ENCODE results near the gene GRIPAP1. TPM values are rescaled to one million over a fixed set of nuclear protein-coding genes. Genes with fewer than 3 reads are reported as not detected.
"Not testable (repeated sequence)": the region's sequence is repeated elsewhere in the genome, so short reads cannot be mapped to it uniquely, and the experiment has no call there.

GRIPAP1 gene
- total RNA-seq, 4 donors from 2014 or later: 26.8 to 67.7 (median 35.2) TPM

- Histone ChIP-seq H3K36me3 (peaks cover 40% of the 10 kb centered on the region), H3K4me1 (no peaks in the 10 kb centered on the region), H3K27me3 (no peaks in the 10 kb centered on the region), H3K9me3 (no peaks in the 10 kb centered on the region), H3K4me3 (no peak overlapping the region), H3K27ac (no peak overlapping the region)
- DNase-seq (ENCODE audit: low spot score in 2 of 2): no peak
- no peak for TF ChIP-seq EP300 (IDR thresholded peaks at IDR 0.05)
- no peak for TF ChIP-seq CTCF (IDR thresholded peaks at IDR 0.05)
- no peak for TF ChIP-seq POLR2A (IDR thresholded peaks at IDR 0.05)
- TF ChIP-seq POLR2AphosphoS5 (IDR thresholded peaks at IDR 0.05): no peak
- 90% methylated on average over 4 of the region's 4 CpGs for WGBS
Measured at GRCh38 chrX:48989483-48989882, 12.6 kb downstream of the GRIPAP1 start.

GRCh38 chrX:48983896-48984295 lies 18.2 kb downstream of the GRIPAP1 start:
- H3K9me3 ChIP-seq: no peaks in the 10 kb centered on the region
- H3K4me3 ChIP-seq: no peak overlapping the region
- H3K36me3 ChIP-seq: peaks cover 42% of the 10 kb centered on the region
- H3K27me3 ChIP-seq: no peaks in the 10 kb centered on the region
- no peaks in the 10 kb centered on the region for H3K4me1 ChIP-seq
- 75% methylated on average over 3 of the region's 3 CpGs for WGBS
- TF ChIP-seq EP300 (IDR thresholded peaks at IDR 0.05) (no peak), CTCF (IDR thresholded peaks at IDR 0.05) (no peak), POLR2AphosphoS5 (IDR thresholded peaks at IDR 0.05) (no peak), POLR2A (IDR thresholded peaks at IDR 0.05) (no peak)
- H3K27ac ChIP-seq: no peak overlapping the region
- no peak for DNase-seq (ENCODE audit: low spot score in 2 of 2)

DNA sequence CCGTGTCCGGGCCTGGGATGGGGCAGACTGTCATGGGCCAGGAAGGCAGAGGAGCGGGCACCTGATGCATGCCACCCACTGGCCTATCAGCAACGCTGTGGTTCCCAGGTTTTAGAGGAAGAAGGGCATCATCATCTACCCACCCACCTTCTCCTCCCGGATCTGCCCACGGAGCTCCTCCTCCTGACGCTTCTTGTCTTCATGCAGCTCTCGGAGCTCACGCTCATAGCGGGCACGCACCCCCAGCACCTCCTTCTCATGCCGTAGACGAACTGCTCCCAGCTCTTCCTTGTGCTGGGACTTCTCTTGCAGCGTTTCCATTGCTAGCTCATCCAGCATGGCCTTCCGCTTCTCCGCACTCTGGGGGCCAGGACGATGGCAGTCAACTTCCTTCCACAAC lies 19.0 kb downstream of the GRIPAP1 start:
- Histone ChIP-seq H3K9me3 (no peaks in the 10 kb centered on the region), H3K27me3 (no peaks in the 10 kb centered on the region), H3K27ac (no peak overlapping the region), H3K4me1 (no peaks in the 10 kb centered on the region), H3K36me3 (peaks cover 46% of the 10 kb centered on the region), H3K4me3 (no peak overlapping the region)
- no peak for TF ChIP-seq POLR2A (IDR thresholded peaks at IDR 0.05)
- TF ChIP-seq CTCF (IDR thresholded peaks at IDR 0.05): no peak
- no peak for TF ChIP-seq EP300 (IDR thresholded peaks at IDR 0.05)
- no peak for TF ChIP-seq POLR2AphosphoS5 (IDR thresholded peaks at IDR 0.05)
- no peak for DNase-seq (ENCODE audit: low spot score in 2 of 2)
- WGBS: 86% methylated on average over 15 of the region's 17 CpGs

DNA sequence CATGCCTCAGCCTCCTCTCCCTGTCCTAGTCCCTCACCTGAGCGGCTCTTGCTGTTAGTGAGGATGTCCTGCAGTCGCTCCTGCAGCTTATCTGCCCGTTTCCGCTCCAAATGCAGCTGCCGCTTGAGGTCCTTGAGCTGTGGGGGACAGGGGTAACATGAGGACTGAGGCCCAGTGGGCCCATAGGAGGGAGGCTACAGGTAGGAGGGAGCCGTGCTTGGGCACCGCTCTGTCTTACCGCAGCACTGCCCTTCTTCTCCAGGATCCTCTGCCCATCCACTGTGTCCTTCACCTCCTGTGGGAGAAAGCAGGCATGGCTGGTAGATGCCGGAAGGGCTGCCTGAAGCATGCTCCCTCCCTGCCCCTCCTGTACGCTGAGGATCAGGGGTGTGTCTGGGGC lies 20.9 kb downstream of the GRIPAP1 start:
- DNase-seq (ENCODE audit: low spot score in 2 of 2): no peak
- Histone ChIP-seq H3K4me3 (no peak overlapping the region), H3K36me3 (peaks cover 54% of the 10 kb centered on the region), H3K4me1 (no peaks in the 10 kb centered on the region), H3K9me3 (no peaks in the 10 kb centered on the region), H3K27ac (no peak overlapping the region), H3K27me3 (no peaks in the 10 kb centered on the region)
- WGBS: 79% methylated on average over 7 of the region's 10 CpGs
- TF ChIP-seq POLR2AphosphoS5 (IDR thresholded peaks at IDR 0.05) (no peak), POLR2A (IDR thresholded peaks at IDR 0.05) (no peak), CTCF (IDR thresholded peaks at IDR 0.05) (no peak), EP300 (IDR thresholded peaks at IDR 0.05) (no peak)

- not testable (repeated sequence) for H3K4me1 ChIP-seq; H3K27ac ChIP-seq; H3K4me3 ChIP-seq; H3K9me3 ChIP-seq; DNase-seq (ENCODE audit: low spot score in 2 of 2); H3K27me3 ChIP-seq
- WGBS: 78% methylated on average over 10 of the region's 10 CpGs
- peaks cover 56% of the 10 kb centered on the region for H3K36me3 ChIP-seq
Measured at GRCh38 chrX:48980341-48980740, 21.7 kb downstream of the GRIPAP1 start.

- Histone ChIP-seq H3K4me3 (no peak overlapping the region), H3K36me3 (peaks cover 56% of the 10 kb centered on the region), H3K9me3 (no peaks in the 10 kb centered on the region), H3K27me3 (no peaks in the 10 kb centered on the region), H3K27ac (no peak overlapping the region), H3K4me1 (no peaks in the 10 kb centered on the region)
- WGBS: 84% methylated on average over 5 of the region's 5 CpGs
- TF ChIP-seq POLR2AphosphoS5 (IDR thresholded peaks at IDR 0.05): no peak
- TF ChIP-seq CTCF (IDR thresholded peaks at IDR 0.05): no peak
- no peak for TF ChIP-seq POLR2A (IDR thresholded peaks at IDR 0.05)
- TF ChIP-seq EP300 (IDR thresholded peaks at IDR 0.05): no peak
- no peak for DNase-seq (ENCODE audit: low spot score in 2 of 2)
Measured at GRCh38 chrX:48978226-48978625, 23.8 kb downstream of the GRIPAP1 start.
